Measurements from ENCODE around the gene ETV4.
A peak's percentile ranks its signal among the peaks of the same experiment; 100 is the strongest.

ETV4 gene

GRCh38 chr17:43546319-43547188 lies at the start of gene ETV4:
ETV4 (minus strand) TSS chr17:43546340; CDS start chr17:43545617, 723 bp downstream.
- DNase-seq (ENCODE audit: low read depth), result peak; percentile 45

GRCh38 chr17:43595466-43595865 lies 49.3 kb upstream of the ETV4 start:
- DNase-seq (ENCODE audit: low read depth), result no peak

DNA sequence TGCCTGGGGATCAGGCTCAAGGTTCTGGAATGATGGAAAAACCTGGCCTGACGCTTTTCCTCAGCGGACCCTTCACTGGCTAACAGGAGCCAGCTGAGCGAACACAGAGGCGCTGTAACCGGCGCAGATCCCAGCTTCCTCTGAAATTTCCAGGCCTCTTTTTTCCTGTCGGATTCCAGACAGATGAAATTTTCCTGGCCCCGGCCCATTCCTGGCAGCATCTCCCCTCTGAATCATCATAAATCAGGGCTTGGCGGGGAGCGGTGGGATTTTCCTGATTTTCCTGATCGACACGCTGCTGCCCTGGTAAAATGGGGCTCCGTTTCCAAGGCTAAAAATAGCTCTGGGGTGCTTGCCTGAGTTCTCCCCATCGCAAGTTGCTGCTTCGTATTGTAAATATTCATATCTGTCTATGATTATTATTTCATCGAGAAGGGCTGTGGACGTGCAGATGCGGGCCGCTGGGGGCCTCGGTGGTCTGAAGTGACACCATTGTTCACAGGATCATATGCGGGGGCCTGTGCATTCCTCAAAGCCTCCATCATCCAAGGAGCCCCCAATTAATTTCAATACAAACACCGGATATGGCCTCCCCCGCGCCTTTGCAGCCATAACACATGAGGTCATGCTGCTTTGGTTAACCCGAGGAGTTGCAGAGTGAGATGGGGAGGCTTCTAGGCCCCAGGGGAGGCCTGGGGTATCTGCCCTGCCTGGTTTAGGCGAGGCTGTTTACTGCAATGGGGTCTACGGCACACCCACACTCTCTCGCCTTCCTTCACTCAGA lies 45.8 kb upstream of the ETV4 start:
- no peak for DNase-seq (ENCODE audit: low read depth)

DNA sequence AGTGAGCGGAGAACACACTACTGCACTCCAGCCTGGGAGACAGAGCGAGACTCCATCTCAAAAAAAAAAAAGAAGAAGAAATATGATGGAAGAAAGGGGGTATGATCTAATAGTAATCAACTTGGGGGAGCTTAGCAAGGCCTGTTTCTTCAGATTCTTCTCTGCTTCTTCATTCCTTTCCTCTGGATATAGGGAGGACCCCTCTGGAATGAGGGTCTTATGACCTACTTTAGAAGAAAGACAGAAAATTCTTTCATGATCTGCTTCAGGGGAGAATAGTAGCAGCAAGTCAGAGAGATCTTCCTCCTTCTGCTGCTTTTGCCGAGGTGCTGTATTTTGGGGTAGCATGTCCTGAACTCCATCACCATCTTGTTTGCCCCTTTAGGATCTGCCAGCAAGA lies 44.9 kb upstream of the ETV4 start:
- no peak for DNase-seq (ENCODE audit: low read depth)

DNA sequence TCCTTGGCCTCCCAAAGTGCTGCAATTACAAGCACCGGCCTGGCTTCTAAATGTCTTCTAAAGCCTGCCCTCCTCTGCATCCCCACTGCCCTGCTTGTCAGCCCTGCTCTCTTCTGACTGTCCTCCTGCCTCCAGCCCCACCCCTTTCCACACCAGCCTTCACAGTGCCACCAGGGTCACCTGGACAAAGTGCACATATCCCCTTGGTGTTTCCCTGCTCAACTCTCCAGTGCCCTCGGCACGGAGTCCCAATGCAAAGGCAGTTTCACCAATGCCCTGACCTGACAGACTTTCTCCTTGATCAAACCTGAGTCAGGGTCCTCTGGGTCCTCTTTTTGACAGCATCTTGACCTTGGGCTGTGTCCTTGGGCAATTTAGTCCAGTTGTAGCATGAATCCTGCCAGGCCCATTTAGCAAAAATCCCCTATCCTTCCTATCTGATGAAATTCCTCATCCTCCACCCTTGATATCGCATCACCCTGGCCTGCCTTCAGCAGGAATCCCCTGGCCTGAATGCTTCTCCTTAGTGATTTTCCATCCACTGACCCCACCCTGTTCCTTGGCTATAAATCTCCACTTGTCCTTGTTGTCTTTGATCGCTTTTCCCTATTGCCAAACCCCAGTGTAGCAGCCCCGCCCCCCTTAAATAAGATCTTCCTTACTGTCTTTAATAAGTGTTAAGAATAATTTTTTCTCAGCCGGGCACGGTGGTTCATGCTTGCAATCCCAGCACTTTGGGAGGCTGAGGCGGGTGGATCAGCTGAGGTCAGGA lies 42.7 kb upstream of the ETV4 start:
- DNase-seq (ENCODE audit: low read depth), result no peak

GRCh38 chr17:43588121-43588520 lies 42.0 kb upstream of the ETV4 start:
- no peak for DNase-seq (ENCODE audit: low read depth)

GRCh38 chr17:43587647-43588046 lies 41.5 kb upstream of the ETV4 start:
- DNase-seq (ENCODE audit: low read depth), result no peak

DNA sequence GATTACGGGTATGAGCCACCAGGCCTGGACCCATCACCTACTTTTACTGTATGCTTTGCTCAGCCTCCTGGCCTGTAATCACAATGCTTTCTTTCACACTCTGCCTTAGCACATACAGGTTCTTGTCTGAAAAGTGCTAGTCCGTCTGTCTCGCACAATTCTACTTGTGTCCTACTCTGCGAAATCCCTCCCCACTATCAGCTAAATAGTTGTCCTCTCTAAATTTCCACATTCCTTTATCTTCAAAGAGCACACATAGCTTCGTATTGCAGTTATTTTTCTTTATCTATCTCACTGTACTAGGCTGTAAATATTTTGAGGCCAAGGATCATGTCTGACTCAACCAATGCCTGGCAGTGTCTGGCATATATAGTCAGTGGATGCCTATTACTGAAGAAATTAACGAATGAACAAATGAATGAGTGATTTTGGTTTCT lies 38.5 kb upstream of the ETV4 start:
- DNase-seq (ENCODE audit: low read depth), result no peak

DNA sequence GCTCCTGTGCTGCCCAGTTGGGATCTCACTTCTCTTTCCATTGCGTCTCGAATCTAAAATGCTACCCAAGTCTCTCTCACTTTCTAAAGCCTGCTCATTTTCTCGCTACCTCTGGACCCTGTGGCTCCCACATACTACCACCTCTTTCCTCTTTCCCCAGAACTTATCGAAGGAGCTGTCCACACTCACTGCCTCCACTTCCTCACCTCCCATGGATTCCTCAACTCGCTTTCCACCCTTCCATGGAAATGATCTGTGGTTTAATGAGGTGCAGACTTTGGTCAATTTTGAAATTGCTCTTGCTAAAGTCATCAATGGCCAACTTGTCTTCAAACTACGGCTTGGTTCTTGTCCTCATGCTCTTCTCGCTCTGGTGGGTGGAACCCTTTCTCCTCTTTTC lies 37.2 kb upstream of the ETV4 start:
- DNase-seq (ENCODE audit: low read depth), result no peak

GRCh38 chr17:43581613-43582012 lies 35.5 kb upstream of the ETV4 start:
- DNase-seq (ENCODE audit: low read depth), result no peak

GRCh38 chr17:43581130-43581529 lies 35.0 kb upstream of the ETV4 start:
- no peak for DNase-seq (ENCODE audit: low read depth)

DNA sequence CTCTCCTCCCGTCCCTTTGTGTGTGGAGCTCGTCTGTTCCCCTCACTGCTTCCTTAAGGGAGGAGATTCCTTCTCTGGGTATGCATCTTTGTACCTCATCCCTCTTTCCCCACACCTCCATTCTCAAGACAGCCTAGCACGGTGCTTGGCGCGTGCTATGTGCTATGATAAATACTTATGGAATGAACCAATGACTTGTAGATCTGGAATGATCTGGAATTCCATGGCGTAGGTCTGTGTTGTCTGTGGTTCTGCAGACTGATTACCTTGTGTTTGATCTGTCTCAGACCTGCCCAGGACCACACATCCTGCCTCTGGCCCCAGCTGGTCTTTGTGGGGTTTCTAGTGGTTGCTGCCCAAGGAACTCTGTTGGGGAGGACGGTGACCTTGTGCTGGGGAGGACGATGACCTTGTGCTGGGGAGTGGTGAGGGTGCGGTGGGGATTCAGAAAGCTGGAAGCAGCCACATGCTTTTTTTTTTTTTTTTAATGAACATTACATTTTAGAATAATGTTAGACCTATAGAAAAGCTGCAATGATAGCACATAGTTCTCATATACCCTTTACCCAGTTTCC lies 33.5 kb upstream of the ETV4 start:
- DNase-seq (ENCODE audit: low read depth), result peak; percentile 51

GRCh38 chr17:43578699-43579565 lies 32.8 kb upstream of the ETV4 start:
- no peak for DNase-seq (ENCODE audit: low read depth)

DNA sequence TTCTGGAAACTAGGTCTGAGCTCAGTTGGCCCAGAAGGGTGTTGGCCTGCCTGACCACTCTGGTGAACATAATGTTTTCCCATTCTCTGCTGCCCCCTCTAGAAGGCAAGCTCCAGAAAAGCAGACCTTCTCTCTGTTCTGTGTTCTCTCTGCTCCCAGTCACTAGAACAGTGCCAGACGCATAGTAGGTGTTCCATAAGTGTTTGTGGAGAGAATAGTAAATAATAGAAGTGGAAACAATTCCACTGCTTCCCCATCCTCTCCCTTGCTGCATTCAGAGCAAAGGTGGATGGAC lies 32.2 kb upstream of the ETV4 start:
- no peak for DNase-seq (ENCODE audit: low read depth)

DNA sequence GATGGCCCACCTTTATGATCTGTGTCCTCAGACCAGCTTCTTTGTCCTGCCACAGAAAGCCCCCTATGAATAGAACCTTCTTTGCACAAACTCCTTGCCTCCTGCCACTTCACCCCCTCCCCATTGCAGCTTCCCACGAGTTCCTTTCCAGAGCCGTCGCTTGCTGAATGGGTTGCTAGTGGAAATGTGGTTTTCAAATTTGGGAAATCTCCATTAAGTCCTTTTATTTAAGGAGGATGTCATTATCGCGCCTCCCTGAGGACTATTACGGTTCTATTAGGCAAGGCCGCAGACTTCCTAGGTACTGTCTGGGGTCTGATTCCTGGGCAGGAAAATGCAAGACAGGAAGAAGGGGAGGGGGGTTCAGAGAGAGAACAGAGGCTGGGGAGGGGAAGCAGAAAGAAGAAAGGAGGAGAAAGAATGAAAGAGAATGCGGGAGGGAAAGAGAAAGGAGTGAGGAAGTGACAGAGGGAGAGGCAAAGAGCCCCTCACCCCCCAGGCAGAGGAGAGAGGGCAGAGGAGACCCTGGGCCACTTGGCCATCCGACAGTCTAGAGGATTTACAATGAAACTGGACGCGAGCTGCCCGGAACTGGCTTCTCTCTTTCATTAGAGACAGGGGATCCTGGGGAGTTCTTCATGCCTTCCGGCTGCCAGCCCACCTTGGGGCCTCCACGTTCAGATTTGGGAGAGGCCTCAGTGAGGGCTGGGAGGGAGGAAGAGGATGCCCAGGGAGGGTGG lies 31.7 kb upstream of the ETV4 start:
- DNase-seq (ENCODE audit: low read depth), result no peak

DNA sequence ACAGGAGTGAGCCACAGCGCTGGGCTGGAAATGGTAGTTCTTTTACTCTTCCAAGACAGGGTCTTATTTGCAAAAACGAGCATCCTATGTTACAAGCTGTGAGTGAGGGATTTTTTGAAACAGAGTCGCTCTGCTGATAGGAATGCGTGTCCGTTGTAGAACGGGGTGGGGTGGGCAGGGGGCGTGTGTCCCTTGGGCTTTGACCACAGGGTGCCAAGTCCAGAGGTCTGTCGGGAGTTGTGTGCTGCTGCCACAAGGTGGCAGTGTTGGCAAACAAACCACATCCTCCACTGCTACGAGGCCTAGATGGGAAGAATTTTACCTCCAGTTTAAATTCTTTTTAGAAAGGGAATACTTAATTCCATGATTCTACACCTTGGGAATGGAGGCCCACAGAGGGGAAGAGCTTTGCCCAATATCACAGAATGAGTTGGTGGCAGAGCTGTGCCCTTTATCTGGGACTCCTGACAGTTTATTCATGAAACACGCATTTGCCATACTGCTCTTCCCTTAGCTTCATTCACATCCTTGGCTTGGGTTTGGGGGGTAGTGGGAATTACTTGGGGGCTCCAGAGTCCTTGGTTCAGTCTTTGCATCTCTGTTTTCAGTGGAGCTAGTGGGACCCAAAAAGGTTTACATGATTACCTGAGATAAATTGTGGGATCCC lies 30.6 kb upstream of the ETV4 start:
- DNase-seq (ENCODE audit: low read depth), result no peak

GRCh38 chr17:43574896-43575525 lies 28.9 kb upstream of the ETV4 start:
- no peak for DNase-seq (ENCODE audit: low read depth)

GRCh38 chr17:43574348-43574747 lies 28.2 kb upstream of the ETV4 start:
- no peak for DNase-seq (ENCODE audit: low read depth)

DNA sequence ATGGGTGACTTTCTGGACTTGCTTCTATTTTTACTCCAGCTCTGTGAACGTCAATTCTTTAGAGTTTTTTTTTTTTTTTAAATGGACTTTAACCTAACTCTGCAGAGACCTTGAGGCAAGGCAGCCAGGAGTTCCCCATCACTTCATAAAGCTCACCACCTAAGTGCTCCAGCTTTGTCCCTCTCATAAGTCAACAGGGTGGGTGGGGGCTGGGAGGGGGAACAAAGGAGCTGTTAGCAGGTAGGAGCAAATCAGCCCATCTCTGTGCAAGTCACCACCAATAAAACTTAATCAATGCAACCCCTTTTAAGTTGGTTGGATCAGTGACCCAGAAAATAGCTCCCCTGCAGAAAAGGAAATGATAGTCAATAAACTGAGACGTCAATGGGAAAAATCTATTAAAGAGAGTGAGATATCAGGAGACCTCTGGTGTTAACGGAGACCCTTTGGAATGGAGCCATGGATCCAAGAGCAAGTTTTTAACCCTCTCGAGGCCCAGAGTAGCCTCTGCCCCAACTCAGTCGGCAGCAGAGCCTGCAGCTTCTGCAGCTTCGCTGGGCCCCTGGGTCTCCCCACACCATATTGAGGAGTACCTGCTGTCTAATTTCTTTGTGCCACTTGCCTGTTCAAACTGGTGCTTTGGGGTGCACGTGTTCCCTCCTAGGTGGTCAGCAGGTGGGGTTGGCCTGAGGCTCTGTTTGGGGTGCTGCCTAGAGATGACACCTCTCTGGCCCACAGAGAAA lies 27.6 kb upstream of the ETV4 start:
- no peak for DNase-seq (ENCODE audit: low read depth)

Data from HS-27A (cell line).